NCI-H2196 (cell line): Measurements from ENCODE around the gene EMCN.
"Not testable (repeated sequence)": the region's sequence is repeated elsewhere in the genome, so short reads cannot be mapped to it uniquely, and the experiment has no call there.

Source experiments
- DNase-seq: peaks from one replicate; lab custom pipeline; 2025; ENCODE audit not compliant: unreplicated experiment; lab: John Stamatoyannopoulos, UW

Gene EMCN

GRCh38 chr4:100517864-100518341 is at the start of gene EMCN:
TSS of gene EMCN (minus strand) at chr4:100518022. CDS start at chr4:100517914, 108 bp downstream.
- DNase-seq = no peak

GRCh38 chr4:100566396-100566795 is 48.6 kb upstream of the EMCN start:
- DNase-seq = no peak

GRCh38 chr4:100557306-100557705 is 39.5 kb upstream of the EMCN start:
- no peak for DNase-seq

GRCh38 chr4:100555611-100556337 is 38.0 kb upstream of the EMCN start:
- DNase-seq = no peak

GRCh38 chr4:100548200-100548560 is 30.4 kb upstream of the EMCN start:
- DNase-seq = no peak

GRCh38 chr4:100547541-100548199 is 29.8 kb upstream of the EMCN start:
- DNase-seq = no peak

- no peak for DNase-seq
Observed at GRCh38 chr4:100545427-100545826, 27.6 kb upstream of the EMCN start.

- DNase-seq = no peak
Observed at GRCh38 chr4:100540131-100540530, 22.3 kb upstream of the EMCN start.

- DNase-seq = no peak
Observed at GRCh38 chr4:100539706-100540105, 21.9 kb upstream of the EMCN start.

GRCh38 chr4:100533741-100534140 is 15.9 kb upstream of the EMCN start:
- DNase-seq = no peak

GRCh38 chr4:100530161-100530560 is 12.3 kb upstream of the EMCN start:
- DNase-seq = not testable (repeated sequence)

GRCh38 chr4:100525686-100526085 is 7.9 kb upstream of the EMCN start:
- no peak for DNase-seq

GRCh38 chr4:100519205-100519604 is 1.4 kb upstream of the EMCN start:
- no peak for DNase-seq

- DNase-seq = no peak
Observed at GRCh38 chr4:100516225-100516624, 1.6 kb downstream of the EMCN start.

GRCh38 chr4:100511896-100512295 is 5.9 kb downstream of the EMCN start:
- no peak for DNase-seq

GRCh38 chr4:100510551-100510950 is 7.3 kb downstream of the EMCN start:
- no peak for DNase-seq

- DNase-seq = no peak
Observed at GRCh38 chr4:100509386-100509785, 8.4 kb downstream of the EMCN start.

GRCh38 chr4:100508691-100509090 is 9.1 kb downstream of the EMCN start:
- DNase-seq = no peak

- DNase-seq = no peak
Observed at GRCh38 chr4:100504086-100504874, 13.5 kb downstream of the EMCN start.

GRCh38 chr4:100497791-100498190 is 20.0 kb downstream of the EMCN start:
- DNase-seq = no peak

GRCh38 chr4:100495074-100495473 is 22.7 kb downstream of the EMCN start:
- no peak for DNase-seq

GRCh38 chr4:100494166-100494565 is 23.7 kb downstream of the EMCN start:
- no peak for DNase-seq
